LNCaP clone FGC (cell line): ENCODE results near the gene PDE9A.

Experiments
- DNase-seq: peaks from one replicate; pipeline ENCODE4 v3.0.0-alpha.2; 2011; ENCODE audit warnings: low read depth
- H3K4me3 ChIP-seq: 2 replicates; pipeline ENCODE4 v1.5.1; 2011; ENCODE audit warnings: mild to moderate bottlenecking, low read depth, low read length, control low read depth
- TF ChIP-seq, protein P1 (sequence below): IDR thresholded peaks from 2 replicates; pipeline ENCODE4 v1.5.1; 2012; ENCODE audit warnings: mild to moderate bottlenecking; ENCODE audit not compliant: control insufficient read depth, insufficient read depth; ENCODE audit errors: extremely low read depth

Gene PDE9A

GRCh38 chr21:42646836-42647235, 6.6 kb upstream of the PDE9A start:
- TF ChIP-seq, protein P1, sequence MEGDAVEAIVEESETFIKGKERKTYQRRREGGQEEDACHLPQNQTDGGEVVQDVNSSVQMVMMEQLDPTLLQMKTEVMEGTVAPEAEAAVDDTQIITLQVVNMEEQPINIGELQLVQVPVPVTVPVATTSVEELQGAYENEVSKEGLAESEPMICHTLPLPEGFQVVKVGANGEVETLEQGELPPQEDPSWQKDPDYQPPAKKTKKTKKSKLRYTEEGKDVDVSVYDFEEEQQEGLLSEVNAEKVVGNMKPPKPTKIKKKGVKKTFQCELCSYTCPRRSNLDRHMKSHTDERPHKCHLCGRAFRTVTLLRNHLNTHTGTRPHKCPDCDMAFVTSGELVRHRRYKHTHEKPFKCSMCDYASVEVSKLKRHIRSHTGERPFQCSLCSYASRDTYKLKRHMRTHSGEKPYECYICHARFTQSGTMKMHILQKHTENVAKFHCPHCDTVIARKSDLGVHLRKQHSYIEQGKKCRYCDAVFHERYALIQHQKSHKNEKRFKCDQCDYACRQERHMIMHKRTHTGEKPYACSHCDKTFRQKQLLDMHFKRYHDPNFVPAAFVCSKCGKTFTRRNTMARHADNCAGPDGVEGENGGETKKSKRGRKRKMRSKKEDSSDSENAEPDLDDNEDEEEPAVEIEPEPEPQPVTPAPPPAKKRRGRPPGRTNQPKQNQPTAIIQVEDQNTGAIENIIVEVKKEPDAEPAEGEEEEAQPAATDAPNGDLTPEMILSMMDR: no peak
- no peak overlapping the region for H3K4me3 ChIP-seq
- DNase-seq: no peak

- TF ChIP-seq, protein P1: no peak
- H3K4me3 ChIP-seq: no peak overlapping the region
- DNase-seq: no peak
Measured at GRCh38 chr21:42648606-42649005, 4.8 kb upstream of the PDE9A start.

- DNase-seq: no peak
- TF ChIP-seq, protein P1: no peak
- no peak overlapping the region for H3K4me3 ChIP-seq
Measured at GRCh38 chr21:42649122-42650032, 4.0 kb upstream of the PDE9A start.

DNA sequence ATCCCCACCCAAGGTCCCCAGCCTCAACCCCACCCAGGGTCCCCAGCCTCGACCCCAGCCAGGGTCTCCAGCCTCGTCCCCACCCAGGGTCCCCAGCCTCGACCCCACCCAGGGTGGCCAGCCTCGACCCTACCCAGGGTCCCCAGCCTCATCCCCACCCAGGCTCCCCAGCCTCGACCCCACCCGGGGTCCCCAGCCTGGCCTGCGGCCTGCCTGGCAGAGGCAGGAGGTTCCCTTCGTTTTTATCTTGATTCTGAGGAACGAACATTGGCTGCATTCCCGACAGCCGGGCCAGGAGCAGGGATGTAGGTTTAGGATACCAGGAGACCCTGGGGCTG, 3.4 kb upstream of the PDE9A start:
- DNase-seq: no peak
- no peak overlapping the region for H3K4me3 ChIP-seq
- TF ChIP-seq, protein P1: no peak

DNA sequence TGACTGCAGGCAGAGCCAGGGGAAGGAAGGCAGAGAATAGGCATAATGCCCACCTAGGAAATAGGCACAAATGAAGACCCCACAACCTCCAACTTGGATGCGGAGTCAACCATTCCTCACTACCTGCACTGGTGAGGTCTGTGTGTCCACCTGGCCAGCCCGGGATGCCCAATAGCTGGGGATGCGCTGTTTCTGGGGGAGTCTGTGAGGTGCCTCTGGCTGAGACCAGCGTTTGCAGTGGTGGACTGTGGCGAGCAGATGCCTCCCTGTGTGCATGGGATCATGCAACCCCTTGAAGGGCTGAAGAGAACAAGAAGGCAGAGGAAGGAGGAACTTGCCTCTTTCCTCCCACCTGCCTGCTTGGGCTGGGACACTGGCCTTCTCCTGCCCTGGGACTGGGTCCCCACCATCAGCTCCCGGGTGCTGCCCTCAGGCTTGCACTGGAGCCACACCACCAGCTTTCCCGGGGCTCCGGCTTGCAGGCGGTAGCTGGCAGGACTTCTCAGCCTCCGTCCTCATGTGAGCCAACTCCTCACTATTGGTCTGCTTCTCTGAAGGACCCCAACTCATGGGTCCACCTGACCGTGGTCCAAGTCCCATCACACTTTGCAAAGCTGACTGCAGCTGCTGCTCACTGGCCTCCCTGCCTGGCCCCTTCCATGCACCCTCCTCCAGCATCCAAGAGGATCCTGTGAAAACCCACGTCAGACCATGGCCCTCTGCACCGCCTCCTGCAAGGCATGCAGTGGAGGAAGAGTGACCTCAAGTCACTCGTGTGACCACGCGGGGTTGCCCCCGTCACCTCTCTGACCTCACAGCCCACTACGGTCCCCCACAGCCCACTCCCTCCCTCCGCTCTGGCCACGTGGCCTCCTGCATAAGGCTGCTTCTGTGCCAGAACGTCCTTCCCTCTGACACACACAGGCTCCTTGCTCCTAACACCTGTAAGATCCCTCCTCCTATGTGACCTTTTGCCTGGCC, 2.7 kb upstream of the PDE9A start:
- TF ChIP-seq, protein P1: no peak
- no peak overlapping the region for H3K4me3 ChIP-seq
- no peak for DNase-seq

GRCh38 chr21:42651515-42652401, 1.7 kb upstream of the PDE9A start:
- TF ChIP-seq, protein P1: no peak
- H3K4me3 ChIP-seq: no peak overlapping the region
- DNase-seq: no peak
